SK-N-SH treated with all-trans-retinoic acid at 6 μM for 48 hours (cell line): ENCODE measurements around the gene IL17C.

Experiments used
- BACH2 ChIP-seq: fragments of 250-450 bp; sonication (Bioruptor Pico); IDR thresholded peaks from 2 replicates; pipeline ENCODE4 v1.9.0; 2021; ENCODE audit warnings: mild to moderate bottlenecking, borderline replicate concordance
- CREB5 ChIP-seq: fragments of 250-450 bp; sonication (Bioruptor Pico); IDR thresholded peaks from 2 replicates; pipeline ENCODE4 v1.5.1; 2020; ENCODE audit warnings: low read depth, mild to moderate bottlenecking, moderate library complexity
- SNAI2 ChIP-seq: fragments of 250-450 bp; sonication (Bioruptor Pico); IDR thresholded peaks from 2 replicates; pipeline ENCODE4 v1.5.0; 2020; ENCODE audit warnings: mild to moderate bottlenecking, moderate library complexity

- TF ChIP-seq BACH2 (CRISPR knock-in tag) = no peak
- no peak for TF ChIP-seq CREB5 (CRISPR knock-in tag)
- no peak for TF ChIP-seq SNAI2 (CRISPR knock-in tag)
Observed at GRCh38 chr16:88651989-88652761, 13.8 kb downstream of the IL17C start.
